Measurements from ENCODE around the gene MEGF9. TPM values are rescaled to one million over a fixed set of nuclear protein-coding genes. Genes with fewer than 3 reads are reported as not detected.

Gene MEGF9
- total RNA-seq, 1 donor from 2014 or later: 23.4 TPM

DNA sequence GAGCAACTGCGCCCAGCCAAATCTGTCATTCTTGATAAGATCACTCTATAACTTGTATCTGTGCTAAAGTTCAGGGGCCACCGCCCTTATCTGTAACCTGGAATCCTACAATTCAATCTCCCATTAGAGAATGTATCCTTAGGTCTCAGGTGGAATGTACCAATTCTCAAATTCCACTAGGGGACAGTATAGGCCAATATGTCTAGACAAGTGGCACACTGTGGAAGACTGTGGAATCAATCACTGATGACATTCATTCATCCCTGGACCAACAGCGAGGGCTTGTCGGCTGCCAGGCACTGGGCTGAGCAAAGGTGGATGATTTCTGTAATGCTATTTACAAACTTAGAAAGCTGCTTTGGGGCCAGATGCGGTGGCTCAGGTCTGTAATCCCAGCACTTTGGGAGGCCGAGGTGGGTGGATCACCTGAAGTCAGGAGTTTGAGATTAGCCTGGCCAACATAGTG, 28.7 kb upstream of the MEGF9 start:
- peaks cover 3% of the 10 kb centered on the region for H3K9me3 Mint-ChIP-seq (ENCODE audit: low read depth)
- H3K4me1 Mint-ChIP-seq (ENCODE audit: low read depth): no peaks in the 10 kb centered on the region
- no peaks in the 10 kb centered on the region for H3K27me3 Mint-ChIP-seq
- H3K4me3 Mint-ChIP-seq (ENCODE audit: low read depth): no peak overlapping the region
- peaks cover 3% of the 10 kb centered on the region for H3K36me3 Mint-ChIP-seq (ENCODE audit: insufficient read depth)
- no peak overlapping the region for H3K27ac Mint-ChIP-seq
- TF ChIP-seq, protein P1, sequence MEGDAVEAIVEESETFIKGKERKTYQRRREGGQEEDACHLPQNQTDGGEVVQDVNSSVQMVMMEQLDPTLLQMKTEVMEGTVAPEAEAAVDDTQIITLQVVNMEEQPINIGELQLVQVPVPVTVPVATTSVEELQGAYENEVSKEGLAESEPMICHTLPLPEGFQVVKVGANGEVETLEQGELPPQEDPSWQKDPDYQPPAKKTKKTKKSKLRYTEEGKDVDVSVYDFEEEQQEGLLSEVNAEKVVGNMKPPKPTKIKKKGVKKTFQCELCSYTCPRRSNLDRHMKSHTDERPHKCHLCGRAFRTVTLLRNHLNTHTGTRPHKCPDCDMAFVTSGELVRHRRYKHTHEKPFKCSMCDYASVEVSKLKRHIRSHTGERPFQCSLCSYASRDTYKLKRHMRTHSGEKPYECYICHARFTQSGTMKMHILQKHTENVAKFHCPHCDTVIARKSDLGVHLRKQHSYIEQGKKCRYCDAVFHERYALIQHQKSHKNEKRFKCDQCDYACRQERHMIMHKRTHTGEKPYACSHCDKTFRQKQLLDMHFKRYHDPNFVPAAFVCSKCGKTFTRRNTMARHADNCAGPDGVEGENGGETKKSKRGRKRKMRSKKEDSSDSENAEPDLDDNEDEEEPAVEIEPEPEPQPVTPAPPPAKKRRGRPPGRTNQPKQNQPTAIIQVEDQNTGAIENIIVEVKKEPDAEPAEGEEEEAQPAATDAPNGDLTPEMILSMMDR (IDR thresholded peaks at IDR 0.05; ENCODE audit: unreplicated experiment): peak; percentile 57
- DNase-seq (ENCODE audit: low spot score, unreplicated experiment): no peak

DNA sequence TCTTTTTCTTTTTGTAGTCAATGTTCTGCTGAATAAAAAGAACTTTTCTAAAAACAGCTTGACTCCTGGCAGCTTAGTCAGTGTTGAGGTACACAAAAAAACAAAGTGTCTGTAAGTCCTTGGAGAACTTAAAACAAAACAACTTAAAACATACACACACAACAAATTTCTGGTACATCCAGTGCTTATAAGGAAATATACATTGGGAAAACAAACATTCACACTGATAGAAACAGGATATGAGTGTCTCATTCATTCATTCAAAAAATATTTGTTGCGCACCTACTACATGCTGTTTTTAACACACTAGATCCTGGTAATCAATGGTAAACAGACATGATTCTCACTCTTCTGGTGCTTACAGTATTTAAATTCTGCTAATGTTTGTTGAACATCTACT, 27.4 kb upstream of the MEGF9 start:
- TF ChIP-seq, protein P1 (IDR thresholded peaks at IDR 0.05; ENCODE audit: unreplicated experiment): no peak
- no peak for DNase-seq (ENCODE audit: low spot score, unreplicated experiment)
- Mint-ChIP-seq H3K4me3 (ENCODE audit: low read depth) (no peak overlapping the region), H3K27ac (no peak overlapping the region), H3K36me3 (ENCODE audit: insufficient read depth) (peaks cover 1% of the 10 kb centered on the region), H3K27me3 (no peaks in the 10 kb centered on the region), H3K4me1 (ENCODE audit: low read depth) (no peaks in the 10 kb centered on the region), H3K9me3 (ENCODE audit: low read depth) (no peaks in the 10 kb centered on the region)

DNA sequence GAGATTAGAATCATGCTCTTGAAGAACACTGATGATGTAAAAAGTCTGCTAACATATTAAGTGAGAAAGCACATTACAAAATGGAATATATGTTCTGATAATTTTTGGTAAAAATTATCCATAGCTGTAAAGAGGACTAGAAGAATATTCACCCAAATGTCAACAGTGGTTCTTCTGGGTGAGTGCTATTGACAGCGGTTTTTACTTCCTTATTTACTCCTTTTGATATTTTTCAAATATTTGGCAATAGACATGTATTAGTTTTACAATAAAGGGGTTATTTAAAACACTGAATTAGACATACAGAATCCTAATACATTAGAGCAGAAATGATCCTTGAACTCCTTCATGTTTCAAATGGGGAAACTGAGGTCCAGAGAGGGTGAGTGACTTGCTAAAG, 26.9 kb upstream of the MEGF9 start:
- no peak for DNase-seq (ENCODE audit: low spot score, unreplicated experiment)
- Mint-ChIP-seq H3K9me3 (ENCODE audit: low read depth) (no peaks in the 10 kb centered on the region), H3K27ac (no peak overlapping the region)

DNA sequence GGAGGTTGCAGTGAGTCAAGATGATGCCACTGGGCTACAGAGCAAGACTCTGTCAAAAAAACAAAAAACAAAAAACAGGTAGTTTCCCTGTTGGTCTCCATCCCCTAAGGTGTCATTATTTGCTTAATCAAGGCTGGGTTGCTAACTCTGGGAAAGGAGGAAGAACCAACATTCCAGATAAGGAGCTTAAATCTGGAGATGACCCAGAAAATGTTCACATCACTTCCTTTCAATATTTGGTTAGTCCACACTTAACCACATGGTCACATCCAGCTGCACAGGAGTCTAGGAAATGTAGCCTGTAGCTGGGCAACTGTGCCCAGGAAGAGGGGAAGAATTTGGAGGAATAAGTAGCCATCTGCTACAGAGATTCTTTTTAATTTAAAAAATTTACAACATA, 25.9 kb upstream of the MEGF9 start:
- Mint-ChIP-seq H3K27me3 (no peaks in the 10 kb centered on the region), H3K4me3 (ENCODE audit: low read depth) (no peak overlapping the region), H3K27ac (no peak overlapping the region), H3K4me1 (ENCODE audit: low read depth) (peaks cover 2% of the 10 kb centered on the region), H3K9me3 (ENCODE audit: low read depth) (no peaks in the 10 kb centered on the region), H3K36me3 (ENCODE audit: insufficient read depth) (no peaks in the 10 kb centered on the region)
- DNase-seq (ENCODE audit: low spot score, unreplicated experiment): no peak
- TF ChIP-seq, protein P1 (IDR thresholded peaks at IDR 0.05; ENCODE audit: unreplicated experiment): no peak

More for the DNA sequence above, 26.9 kb upstream of the MEGF9 start:
- Mint-ChIP-seq H3K27me3 (no peaks in the 10 kb centered on the region), H3K36me3 (ENCODE audit: insufficient read depth) (peaks cover 1% of the 10 kb centered on the region), H3K4me1 (ENCODE audit: low read depth) (no peaks in the 10 kb centered on the region), H3K4me3 (ENCODE audit: low read depth) (no peak overlapping the region)
- TF ChIP-seq, protein P1 (IDR thresholded peaks at IDR 0.05; ENCODE audit: unreplicated experiment): no peak

DNA sequence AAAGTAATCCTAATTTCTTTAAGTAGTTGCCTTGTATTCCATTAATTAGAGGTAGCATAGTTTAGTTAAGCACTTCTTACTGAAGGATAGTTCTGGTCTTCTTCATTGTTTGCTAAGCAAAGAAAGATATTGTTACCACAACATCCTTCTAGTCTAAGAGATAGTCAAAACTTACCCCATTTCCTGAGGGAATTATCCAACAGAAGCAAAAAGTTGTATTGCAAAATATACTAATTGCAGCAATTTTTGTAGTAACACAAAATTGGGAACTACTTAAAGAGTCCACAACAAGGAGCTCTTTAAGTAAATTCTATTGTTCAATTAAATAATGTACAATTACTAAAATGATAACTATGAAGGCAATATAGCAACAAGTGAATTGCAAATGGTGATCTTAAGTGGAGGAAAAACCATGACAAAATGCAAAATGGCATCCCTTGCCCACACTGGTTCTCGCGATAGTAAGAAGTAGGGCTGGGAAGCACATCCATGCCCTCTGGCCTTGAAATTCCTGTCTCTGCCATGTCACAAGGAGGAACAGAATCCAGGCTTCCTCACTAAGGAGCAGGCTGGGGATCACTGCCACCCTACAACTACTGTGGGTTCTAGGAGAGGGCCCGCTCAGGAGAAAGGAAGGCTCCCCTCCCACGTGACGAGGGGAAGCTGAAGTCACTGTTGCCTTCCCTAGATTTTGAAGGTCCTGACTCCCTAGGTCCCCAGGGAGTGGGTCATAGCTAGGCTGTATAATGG, 23.3 kb upstream of the MEGF9 start:
- DNase-seq (ENCODE audit: low spot score, unreplicated experiment): no peak
- Mint-ChIP-seq H3K4me3 (ENCODE audit: low read depth) (no peak overlapping the region), H3K27me3 (no peaks in the 10 kb centered on the region), H3K36me3 (ENCODE audit: insufficient read depth) (no peaks in the 10 kb centered on the region), H3K27ac (no peak overlapping the region), H3K4me1 (ENCODE audit: low read depth) (peaks cover 4% of the 10 kb centered on the region), H3K9me3 (ENCODE audit: low read depth) (no peaks in the 10 kb centered on the region)
- TF ChIP-seq, protein P1 (IDR thresholded peaks at IDR 0.05; ENCODE audit: unreplicated experiment): no peak
